SK-N-SH (cell line): ENCODE measurements around the gene QSOX2.

Experiments used
- EP300 ChIP-seq, 2 experiments: IDR thresholded peaks; 2 replicates each; pipeline versions ENCODE4 v1.4.0 to v1.6.1; 2012; ENCODE audit warnings: borderline replicate concordance in 1 of 2, low read depth in 1 of 2, low read length in 1 of 2
- EZH2phosphoT487 ChIP-seq: fragments of 200-600 bp; sonication (generic); IDR thresholded peaks from 2 replicates; pipeline ENCODE4 v1.6.1; 2017; ENCODE audit warnings: low read depth, mixed run types, mild to moderate bottlenecking, antibody characterized with exemption, moderate library complexity, borderline replicate concordance
- JUND ChIP-seq: IDR thresholded peaks from 2 replicates; pipeline ENCODE4 v1.4.0; 2012
- MXI1 ChIP-seq: IDR thresholded peaks from 2 replicates; pipeline ENCODE4 v1.6.1; 2012; ENCODE audit warnings: mild to moderate bottlenecking, low read depth, low read length, improper control_type of control experiment
- PBX3 ChIP-seq: IDR thresholded peaks from 2 replicates; pipeline ENCODE4; 2012
- POLR2AphosphoS5 ChIP-seq: IDR thresholded peaks from 2 replicates; pipeline ENCODE4 v1.6.1; 2012; ENCODE audit warnings: low read depth, low read length
- RAD21 ChIP-seq: IDR thresholded peaks from 2 replicates; pipeline ENCODE4 v1.6.1; 2012; ENCODE audit warnings: mild to moderate bottlenecking, low read length
- SIN3A ChIP-seq: IDR thresholded peaks from 2 replicates; pipeline ENCODE4 v1.6.1; 2012; ENCODE audit warnings: low read depth, mild to moderate bottlenecking, low read length, moderate library complexity, borderline replicate concordance
- YY1 ChIP-seq: IDR thresholded peaks from 2 replicates; pipeline ENCODE4 v1.4.0; 2012; ENCODE audit warnings: low read depth, mild to moderate bottlenecking
- TF ChIP-seq, protein P1 (sequence below): fragments of 200-600 bp; sonication (generic); IDR thresholded peaks from 2 replicates; pipeline ENCODE4 v1.6.1; 2017; ENCODE audit warnings: antibody characterized with exemption, mild to moderate bottlenecking, moderate library complexity
- TF ChIP-seq, protein P2 (sequence below): fragments of 150-350 bp; IDR thresholded peaks from 2 replicates; pipeline ENCODE4 v1.6.1; 2017; ENCODE audit warnings: antibody characterized with exemption, low read length, low read depth, borderline replicate concordance
- TF ChIP-seq, protein P3 (sequence below): IDR thresholded peaks from 2 replicates; pipeline ENCODE4 v1.4.0; 2012; ENCODE audit warnings: low read depth

DNA sequence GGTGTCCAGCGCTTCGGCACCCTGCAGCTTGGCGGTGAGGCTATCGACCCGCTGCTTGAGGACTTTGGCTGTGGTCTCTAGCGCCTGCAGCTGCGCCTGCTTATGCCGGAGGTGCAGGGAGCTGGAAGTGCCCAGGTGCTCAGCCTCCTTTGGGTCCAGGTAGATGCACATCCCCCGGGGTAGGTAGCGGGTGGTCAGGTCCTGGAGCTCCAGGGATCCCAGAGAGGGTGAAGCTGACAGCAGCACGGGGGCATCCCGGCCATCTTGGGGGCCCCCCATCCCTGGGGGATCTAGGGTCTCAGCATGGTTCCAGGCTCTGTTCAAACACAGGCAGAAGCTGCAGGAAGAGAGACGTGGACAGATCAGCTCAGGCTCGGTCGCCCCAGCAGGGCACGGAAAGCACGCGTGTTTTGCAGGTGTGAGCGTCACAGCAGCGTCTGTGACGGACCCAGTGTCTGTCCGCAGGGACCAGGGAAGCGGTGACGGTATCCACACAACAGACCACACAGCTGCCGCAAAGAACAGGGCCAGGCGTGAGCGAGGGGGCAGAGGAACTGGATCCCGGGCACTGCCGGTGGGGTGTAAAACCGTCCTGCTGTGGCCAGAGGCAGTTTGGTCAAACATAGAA is 40.9 kb upstream of the QSOX2 start:
- TF ChIP-seq MXI1 (no peak), POLR2AphosphoS5 (no peak), JUND (no peak), EP300 (IDR thresholded peaks at IDR 0.05; ENCODE audit: borderline replicate concordance in 1 of 2, low read depth in 1 of 2, low read length in 1 of 2) (no peak), EZH2phosphoT487 (no peak), YY1 (no peak), SIN3A (no peak), PBX3 (no peak), RAD21 (no peak)
- TF ChIP-seq, protein P1, sequence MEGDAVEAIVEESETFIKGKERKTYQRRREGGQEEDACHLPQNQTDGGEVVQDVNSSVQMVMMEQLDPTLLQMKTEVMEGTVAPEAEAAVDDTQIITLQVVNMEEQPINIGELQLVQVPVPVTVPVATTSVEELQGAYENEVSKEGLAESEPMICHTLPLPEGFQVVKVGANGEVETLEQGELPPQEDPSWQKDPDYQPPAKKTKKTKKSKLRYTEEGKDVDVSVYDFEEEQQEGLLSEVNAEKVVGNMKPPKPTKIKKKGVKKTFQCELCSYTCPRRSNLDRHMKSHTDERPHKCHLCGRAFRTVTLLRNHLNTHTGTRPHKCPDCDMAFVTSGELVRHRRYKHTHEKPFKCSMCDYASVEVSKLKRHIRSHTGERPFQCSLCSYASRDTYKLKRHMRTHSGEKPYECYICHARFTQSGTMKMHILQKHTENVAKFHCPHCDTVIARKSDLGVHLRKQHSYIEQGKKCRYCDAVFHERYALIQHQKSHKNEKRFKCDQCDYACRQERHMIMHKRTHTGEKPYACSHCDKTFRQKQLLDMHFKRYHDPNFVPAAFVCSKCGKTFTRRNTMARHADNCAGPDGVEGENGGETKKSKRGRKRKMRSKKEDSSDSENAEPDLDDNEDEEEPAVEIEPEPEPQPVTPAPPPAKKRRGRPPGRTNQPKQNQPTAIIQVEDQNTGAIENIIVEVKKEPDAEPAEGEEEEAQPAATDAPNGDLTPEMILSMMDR, result no peak
- TF ChIP-seq, protein P2, sequence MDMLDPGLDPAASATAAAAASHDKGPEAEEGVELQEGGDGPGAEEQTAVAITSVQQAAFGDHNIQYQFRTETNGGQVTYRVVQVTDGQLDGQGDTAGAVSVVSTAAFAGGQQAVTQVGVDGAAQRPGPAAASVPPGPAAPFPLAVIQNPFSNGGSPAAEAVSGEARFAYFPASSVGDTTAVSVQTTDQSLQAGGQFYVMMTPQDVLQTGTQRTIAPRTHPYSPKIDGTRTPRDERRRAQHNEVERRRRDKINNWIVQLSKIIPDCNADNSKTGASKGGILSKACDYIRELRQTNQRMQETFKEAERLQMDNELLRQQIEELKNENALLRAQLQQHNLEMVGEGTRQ, result no peak
- TF ChIP-seq, protein P3, sequence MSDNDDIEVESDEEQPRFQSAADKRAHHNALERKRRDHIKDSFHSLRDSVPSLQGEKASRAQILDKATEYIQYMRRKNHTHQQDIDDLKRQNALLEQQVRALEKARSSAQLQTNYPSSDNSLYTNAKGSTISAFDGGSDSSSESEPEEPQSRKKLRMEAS, result no peak
